IPS-15b (cell line): Measurements from ENCODE around the gene TSPO.

Experiments
- H3K27me3 ChIP-seq: one replicate; pipeline ENCODE4 v1.6.1; 2013; ENCODE audit warnings: low read length; ENCODE audit not compliant: control insufficient read depth, insufficient read depth
- H3K36me3 ChIP-seq: one replicate; pipeline ENCODE4 v1.6.1; 2013; ENCODE audit warnings: low read length; ENCODE audit not compliant: control insufficient read depth, insufficient read depth
- H3K4me1 ChIP-seq: one replicate; pipeline ENCODE4 v1.6.1; 2013; ENCODE audit warnings: mild to moderate bottlenecking, low read length; ENCODE audit not compliant: control insufficient read depth, insufficient read depth
- H3K4me3 ChIP-seq: one replicate; pipeline ENCODE4 v1.5.1; 2013; ENCODE audit warnings: low read depth, low read length
- H3K9ac ChIP-seq: one replicate; pipeline ENCODE4 v1.6.1; 2013; ENCODE audit warnings: low read depth, mild to moderate bottlenecking, low read length
- H3K9me3 ChIP-seq: one replicate; pipeline ENCODE4 v1.6.1; 2013; ENCODE audit warnings: mild to moderate bottlenecking, low read length; ENCODE audit not compliant: control insufficient read depth, insufficient read depth

Gene TSPO

GRCh38 chr22:43209523-43209890, 58.1 kb downstream of the TSPO start:
- no peaks in the 10 kb centered on the region for H3K27me3 ChIP-seq
- H3K4me3 ChIP-seq, result no peak overlapping the region
- no peaks in the 10 kb centered on the region for H3K4me1 ChIP-seq
- no peaks in the 10 kb centered on the region for H3K36me3 ChIP-seq
- H3K9me3 ChIP-seq, result no peaks in the 10 kb centered on the region
- H3K9ac ChIP-seq, result no peak overlapping the region

- no peak overlapping the region for H3K9ac ChIP-seq
- H3K4me3 ChIP-seq, result no peak overlapping the region
- no peaks in the 10 kb centered on the region for H3K9me3 ChIP-seq
- no peaks in the 10 kb centered on the region for H3K36me3 ChIP-seq
- no peaks in the 10 kb centered on the region for H3K4me1 ChIP-seq
- no peaks in the 10 kb centered on the region for H3K27me3 ChIP-seq
Observed at GRCh38 chr22:43209971-43210370, 58.6 kb downstream of the TSPO start.

GRCh38 chr22:43210631-43211515, 59.5 kb downstream of the TSPO start:
- Histone ChIP-seq H3K9me3 (no peaks in the 10 kb centered on the region), H3K4me1 (no peaks in the 10 kb centered on the region), H3K27me3 (no peaks in the 10 kb centered on the region), H3K36me3 (no peaks in the 10 kb centered on the region), H3K9ac (no peak overlapping the region), H3K4me3 (no peak overlapping the region)

GRCh38 chr22:43211941-43212433, 60.6 kb downstream of the TSPO start:
- H3K27me3 ChIP-seq, result no peaks in the 10 kb centered on the region
- H3K4me3 ChIP-seq, result no peak overlapping the region
- no peaks in the 10 kb centered on the region for H3K4me1 ChIP-seq
- no peaks in the 10 kb centered on the region for H3K9me3 ChIP-seq
- no peaks in the 10 kb centered on the region for H3K36me3 ChIP-seq
- H3K9ac ChIP-seq, result no peak overlapping the region

- Histone ChIP-seq H3K9me3 (no peaks in the 10 kb centered on the region), H3K9ac (no peak overlapping the region), H3K4me3 (no peak overlapping the region), H3K27me3 (no peaks in the 10 kb centered on the region), H3K36me3 (no peaks in the 10 kb centered on the region), H3K4me1 (no peaks in the 10 kb centered on the region)
Observed at GRCh38 chr22:43212434-43212952, 61.1 kb downstream of the TSPO start.
